ENCODE data around the gene CHSY1.

Gene CHSY1

GRCh38 chr15:101151288-101151687 is 100.6 kb downstream of the CHSY1 start:
- no peak for DNase-seq (ENCODE audit: insufficient read length, low spot score)
- FAIRE-seq = no peak
- no peak for TF ChIP-seq POLR2A (IDR thresholded peaks at IDR 0.05; ENCODE audit: low read depth, low read length)

DNA sequence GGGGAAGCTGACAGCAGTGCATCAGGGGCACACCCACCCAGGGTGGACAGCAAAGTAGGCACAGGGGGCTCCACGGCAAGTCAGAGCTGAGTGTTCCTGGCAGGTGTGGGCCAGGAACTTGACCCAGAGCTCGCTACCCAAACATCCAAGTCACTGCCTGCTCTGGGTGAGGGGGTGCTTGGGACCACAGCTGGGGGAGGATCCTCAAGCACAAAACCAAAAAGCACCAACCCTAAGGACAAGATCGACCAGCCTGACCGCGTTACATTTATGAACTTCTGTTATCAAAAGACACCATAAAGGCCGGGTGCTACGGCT is 101.2 kb downstream of the CHSY1 start:
- FAIRE-seq (no peak), DNase-seq (ENCODE audit: insufficient read length, low spot score) (no peak)
- TF ChIP-seq POLR2A (IDR thresholded peaks at IDR 0.05; ENCODE audit: low read depth, low read length) = no peak

GRCh38 chr15:101149864-101150722 is 101.8 kb downstream of the CHSY1 start:
- no peak for FAIRE-seq
- no peak for DNase-seq (ENCODE audit: insufficient read length, low spot score)
- no peak for TF ChIP-seq POLR2A (IDR thresholded peaks at IDR 0.05; ENCODE audit: low read depth, low read length)

GRCh38 chr15:101148881-101149664 is 102.8 kb downstream of the CHSY1 start:
- no peak for TF ChIP-seq POLR2A (IDR thresholded peaks at IDR 0.05; ENCODE audit: low read depth, low read length)
- no peak for FAIRE-seq
- DNase-seq (ENCODE audit: insufficient read length, low spot score) = no peak

GRCh38 chr15:101148166-101148880 is 103.5 kb downstream of the CHSY1 start:
- DNase-seq (ENCODE audit: insufficient read length, low spot score) (no peak), FAIRE-seq (no peak)
- TF ChIP-seq POLR2A (IDR thresholded peaks at IDR 0.05; ENCODE audit: low read depth, low read length) = no peak

DNA sequence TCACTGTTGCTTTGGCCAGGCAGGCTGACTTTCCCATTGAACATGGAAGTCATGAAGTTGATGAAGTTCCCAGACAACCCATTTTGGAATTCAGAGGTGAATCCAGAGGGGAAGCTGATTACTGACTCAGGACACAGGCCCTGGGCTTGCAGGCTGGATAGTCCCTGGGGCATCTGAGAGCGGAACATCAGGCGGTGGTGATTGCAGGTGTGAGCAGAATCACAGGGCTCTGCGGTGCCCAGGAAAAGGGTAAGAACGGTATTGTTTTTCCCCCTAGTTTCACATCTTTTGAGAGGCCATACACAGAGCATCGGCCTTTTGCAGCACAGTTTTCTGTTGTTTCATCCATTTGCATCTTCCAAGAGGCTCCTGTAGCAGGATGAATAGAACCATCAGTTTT is 104.7 kb downstream of the CHSY1 start:
- DNase-seq (ENCODE audit: insufficient read length, low spot score) = no peak
- no peak for FAIRE-seq
- TF ChIP-seq POLR2A (IDR thresholded peaks at IDR 0.05; ENCODE audit: low read depth, low read length) = no peak

- no peak for TF ChIP-seq POLR2A (IDR thresholded peaks at IDR 0.05; ENCODE audit: low read depth, low read length)
- DNase-seq (ENCODE audit: insufficient read length, low spot score) = no peak
- no peak for FAIRE-seq
These were observed 105.6 kb downstream of the CHSY1 start for GRCh38 chr15:101146118-101146702.

DNA sequence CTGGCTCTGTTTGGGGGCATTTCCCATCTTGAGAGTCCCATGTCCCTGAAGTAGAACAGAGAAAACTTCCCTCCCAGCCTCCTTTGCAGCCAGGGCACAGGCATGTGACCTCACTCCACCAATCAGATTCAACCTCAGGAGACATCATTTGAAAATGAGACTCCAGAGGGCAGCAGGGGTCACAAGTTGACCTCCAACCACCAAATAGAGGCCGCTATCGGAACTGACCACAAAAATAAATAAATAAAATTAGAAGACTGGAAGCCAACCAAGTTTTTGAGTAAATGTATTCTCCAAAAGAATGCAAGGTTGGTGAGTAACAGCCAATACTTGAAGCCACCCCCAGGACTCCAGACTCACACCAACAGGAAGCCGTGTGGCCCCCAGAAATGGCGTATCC is 106.5 kb downstream of the CHSY1 start:
- no peak for TF ChIP-seq POLR2A (IDR thresholded peaks at IDR 0.05; ENCODE audit: low read depth, low read length)
- FAIRE-seq (no peak), DNase-seq (ENCODE audit: insufficient read length, low spot score) (no peak)

- DNase-seq (ENCODE audit: insufficient read length, low spot score) (no peak), FAIRE-seq (no peak)
- TF ChIP-seq POLR2A (IDR thresholded peaks at IDR 0.05; ENCODE audit: low read depth, low read length) = no peak
These were observed 108.5 kb downstream of the CHSY1 start for GRCh38 chr15:101143321-101143720.

DNA sequence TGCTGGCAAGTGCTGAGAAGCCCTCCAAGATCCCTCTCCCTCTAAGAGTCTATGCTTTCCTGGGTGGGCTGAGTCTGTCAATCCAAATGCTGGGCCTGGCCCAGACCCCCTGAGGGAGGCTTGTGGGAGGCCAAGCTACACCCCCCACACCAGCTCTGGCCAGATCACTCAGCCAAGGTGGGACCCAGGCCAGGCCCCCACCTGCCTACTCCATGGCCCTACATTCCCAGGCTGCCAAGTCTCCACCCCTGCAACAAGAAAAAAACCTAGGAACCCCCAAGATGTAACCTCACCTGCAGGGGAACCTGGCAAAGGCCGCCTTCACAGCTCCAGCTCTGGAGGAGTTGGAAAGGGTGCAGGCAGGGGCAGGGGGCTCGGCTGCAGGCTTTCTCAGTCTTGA is 109.1 kb downstream of the CHSY1 start:
- no peak for FAIRE-seq

DNA sequence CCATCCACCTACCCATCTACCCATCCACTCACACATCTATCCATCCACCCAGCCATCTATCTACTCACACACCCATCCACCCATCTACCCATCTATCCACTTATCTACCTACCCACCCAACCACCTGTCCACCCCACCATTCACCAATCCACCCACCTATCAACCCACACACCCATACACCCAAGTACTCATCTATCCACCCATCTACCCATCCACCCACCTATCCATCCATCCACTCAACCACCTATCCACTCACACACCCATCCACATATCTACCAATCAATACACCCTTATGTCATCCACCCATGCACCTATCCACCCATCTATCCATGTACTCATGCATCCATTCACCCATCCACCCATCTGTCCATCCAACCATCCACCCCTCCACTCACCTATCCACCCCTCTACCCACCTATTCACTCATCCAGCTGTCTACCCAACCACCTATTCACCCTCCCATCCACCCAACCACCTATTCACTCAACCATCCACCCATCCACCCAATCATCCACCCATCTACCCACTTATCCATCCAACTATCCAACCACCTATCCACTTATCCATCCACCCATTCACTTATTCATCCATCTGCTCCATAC is 109.8 kb downstream of the CHSY1 start:
- no peak for FAIRE-seq
- no peak for TF ChIP-seq POLR2A (IDR thresholded peaks at IDR 0.05; ENCODE audit: low read depth, low read length)
- no peak for DNase-seq (ENCODE audit: insufficient read length, low spot score)

More for the DNA sequence above, 109.1 kb downstream of the CHSY1 start:
- no peak for TF ChIP-seq POLR2A (IDR thresholded peaks at IDR 0.05; ENCODE audit: low read depth, low read length)
- DNase-seq (ENCODE audit: insufficient read length, low spot score) = no peak

DNA sequence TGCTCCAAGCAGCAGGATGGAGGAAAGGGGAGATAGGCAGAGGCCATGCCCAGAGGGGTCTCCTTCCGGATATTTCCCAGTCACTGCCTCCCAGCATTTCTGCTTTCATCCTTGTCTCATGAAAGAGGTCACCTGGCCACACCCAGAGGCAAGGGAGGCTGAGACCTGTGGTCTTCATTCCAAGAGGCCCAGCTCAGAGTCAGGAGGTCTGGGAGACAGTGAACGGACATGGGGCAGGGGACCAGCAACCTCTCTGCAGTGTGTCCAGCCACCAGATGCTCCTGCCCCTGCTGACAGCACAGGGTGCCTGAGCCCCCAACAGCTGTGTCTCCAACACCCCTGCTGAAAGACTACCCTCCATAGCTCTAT is 111.2 kb downstream of the CHSY1 start:
- DNase-seq (ENCODE audit: insufficient read length, low spot score) = no peak
- TF ChIP-seq POLR2A (IDR thresholded peaks at IDR 0.05; ENCODE audit: low read depth, low read length) = no peak
- FAIRE-seq = no peak

- FAIRE-seq (no peak), DNase-seq (ENCODE audit: insufficient read length, low spot score) (no peak)
- no peak for TF ChIP-seq POLR2A (IDR thresholded peaks at IDR 0.05; ENCODE audit: low read depth, low read length)
These were observed 111.7 kb downstream of the CHSY1 start for GRCh38 chr15:101139986-101140696.

All from H54 (cell line).